ENCODE data around the gene SCTR. TPM values are rescaled to one million over a fixed set of nuclear protein-coding genes. Genes with fewer than 3 reads are reported as not detected.
A peak's percentile ranks its signal among the peaks of the same experiment; 100 is the strongest.

SCTR gene
- total and polyA plus RNA-seq, 10 donors = 0.39 to 0.54 (median 0.47) TPM; not detected in 6

DNA sequence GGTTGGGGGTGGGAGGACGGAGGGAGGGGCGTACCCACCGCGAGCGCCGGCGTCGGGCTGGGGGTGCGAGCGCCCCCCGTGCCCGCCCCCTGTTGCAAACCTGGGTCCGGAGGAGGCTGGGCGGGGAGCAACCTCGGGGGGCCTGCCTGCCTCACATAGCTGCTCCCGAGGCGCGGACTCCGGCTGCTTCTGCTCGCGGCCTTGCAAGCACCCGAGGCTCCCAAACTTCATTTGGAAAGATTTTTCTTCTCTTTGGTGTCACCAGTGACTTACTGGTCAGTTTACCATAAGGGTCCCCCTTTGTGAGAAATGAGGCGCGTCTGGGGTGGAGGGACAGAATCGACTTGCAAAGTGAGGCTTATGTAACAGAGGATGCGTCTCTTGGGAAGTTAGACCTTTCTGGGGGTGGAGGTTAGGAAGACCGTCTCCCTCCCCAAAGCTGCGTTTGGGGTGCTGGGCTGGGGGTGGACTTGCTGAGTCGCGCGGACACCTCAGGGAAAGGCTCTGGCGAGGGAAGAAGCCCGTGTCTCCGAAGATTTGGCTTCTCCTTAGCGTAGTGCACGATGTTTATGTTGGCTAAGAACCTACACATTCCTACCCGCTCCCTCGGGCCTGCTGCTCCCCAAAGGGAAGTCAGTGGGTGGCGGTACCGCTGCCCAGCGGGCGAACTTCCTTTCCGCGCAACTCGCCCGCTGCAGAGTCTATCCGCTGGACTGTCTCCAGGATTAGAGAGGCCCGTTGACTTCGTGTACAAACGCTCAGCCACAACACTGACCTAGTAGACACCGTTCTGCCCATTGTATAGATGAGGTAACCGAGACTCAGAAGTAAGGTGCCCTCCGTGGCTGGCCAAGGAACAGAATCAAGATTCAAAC lies 92.1 kb downstream of the SCTR start:
- H3K4me3 ChIP-seq = peak overlapping the region; percentile 16 to 73 (median 45)
- peaks cover 0 to 6% (median 0%) of the 10 kb centered on the region in 6 donors for H3K36me3 ChIP-seq
- H3K9me3 ChIP-seq = no peaks in the 10 kb centered on the region
- 6 to 16% (median 11%) methylated on average over 21 to 53 of the region's 53 CpGs for WGBS, 5 donors
- H3K4me1 ChIP-seq = peaks cover 3 to 71% (median 38%) of the 10 kb centered on the region in 6 donors
- DNase-seq = no peak
- intact Hi-C loops (cut with DNase I; ENCODE audit: low total_unique reads) = no loop called here
- peaks cover 0 to 76% (median 13%) of the 10 kb centered on the region in 7 donors for H3K27me3 ChIP-seq (replicated peaks in 1 of 7)
- peak overlapping the region in 6 of 8 donors; percentile 49 to 81 (median 59) for H3K27ac ChIP-seq
- TF ChIP-seq POLR2AphosphoS5 (IDR thresholded peaks at IDR 0.05) (peak; percentile 22 to 70 (median 53)), POLR2A (IDR thresholded peaks at IDR 0.05) (no peak)
- TF ChIP-seq, protein P1, sequence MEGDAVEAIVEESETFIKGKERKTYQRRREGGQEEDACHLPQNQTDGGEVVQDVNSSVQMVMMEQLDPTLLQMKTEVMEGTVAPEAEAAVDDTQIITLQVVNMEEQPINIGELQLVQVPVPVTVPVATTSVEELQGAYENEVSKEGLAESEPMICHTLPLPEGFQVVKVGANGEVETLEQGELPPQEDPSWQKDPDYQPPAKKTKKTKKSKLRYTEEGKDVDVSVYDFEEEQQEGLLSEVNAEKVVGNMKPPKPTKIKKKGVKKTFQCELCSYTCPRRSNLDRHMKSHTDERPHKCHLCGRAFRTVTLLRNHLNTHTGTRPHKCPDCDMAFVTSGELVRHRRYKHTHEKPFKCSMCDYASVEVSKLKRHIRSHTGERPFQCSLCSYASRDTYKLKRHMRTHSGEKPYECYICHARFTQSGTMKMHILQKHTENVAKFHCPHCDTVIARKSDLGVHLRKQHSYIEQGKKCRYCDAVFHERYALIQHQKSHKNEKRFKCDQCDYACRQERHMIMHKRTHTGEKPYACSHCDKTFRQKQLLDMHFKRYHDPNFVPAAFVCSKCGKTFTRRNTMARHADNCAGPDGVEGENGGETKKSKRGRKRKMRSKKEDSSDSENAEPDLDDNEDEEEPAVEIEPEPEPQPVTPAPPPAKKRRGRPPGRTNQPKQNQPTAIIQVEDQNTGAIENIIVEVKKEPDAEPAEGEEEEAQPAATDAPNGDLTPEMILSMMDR (IDR thresholded peaks at IDR 0.05 in 8 of 11, conservative IDR thresholded peaks at IDR 0.05 in 3 of 11) = no peak

DNA sequence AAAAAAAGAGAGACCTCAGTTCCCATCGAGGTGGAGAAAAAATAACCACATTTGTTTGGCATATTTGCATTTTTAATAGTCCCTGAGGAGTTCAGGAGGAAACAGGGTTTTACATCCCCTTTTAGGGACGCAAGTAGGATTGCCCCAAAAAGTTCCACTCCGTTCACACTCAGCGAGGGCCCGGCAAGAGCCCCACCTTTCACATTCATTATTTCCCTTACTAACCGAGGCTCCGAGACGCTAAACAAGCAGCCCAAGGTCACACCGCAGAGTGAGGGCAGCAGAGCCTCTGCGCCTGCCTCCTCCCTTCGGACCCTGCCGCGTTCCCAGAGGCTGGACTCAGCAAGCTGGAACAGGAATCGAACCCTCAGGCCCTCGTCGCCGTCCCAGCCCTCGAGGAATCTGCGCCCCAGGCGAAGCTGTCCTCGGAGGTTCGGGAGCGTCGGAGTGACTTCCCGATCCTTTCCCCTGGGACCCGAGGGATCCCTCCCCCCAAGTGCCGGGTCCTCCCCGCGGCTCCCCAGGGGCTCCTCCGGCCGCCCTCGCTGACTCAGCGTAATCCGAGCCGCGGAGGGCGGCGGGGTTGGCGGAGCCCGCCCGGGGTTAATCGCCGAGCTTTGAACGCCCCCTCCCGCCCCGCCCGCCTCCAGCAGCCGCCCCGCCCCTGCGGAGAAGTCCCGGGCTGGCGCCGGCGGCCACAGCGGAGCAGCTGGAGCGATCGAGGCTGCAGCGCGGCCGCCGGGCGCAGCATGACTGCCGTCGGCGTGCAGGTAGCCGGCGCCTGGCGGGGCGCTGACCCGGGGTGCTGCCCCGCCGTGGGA lies 92.9 kb downstream of the SCTR start, which contains the start of gene TMEM37:
TSS of gene TMEM37 (plus strand) at position 700 of the 821 bp plus-strand sequence. CDS start at position 750, 50 bp downstream.
- H3K4me3 ChIP-seq = peak within 1 kb of the TSS; percentile 16 to 73 (median 45)
- DNase-seq = peak; percentile 84
- peak within 1 kb of the TSS in 7 of 8 donors; percentile 29 to 81 (median 58) for H3K27ac ChIP-seq
- no peaks in the 10 kb centered on the region for H3K36me3 ChIP-seq
- no peaks in the 10 kb centered on the region for H3K9me3 ChIP-seq
- intact Hi-C loops (cut with DNase I; ENCODE audit: low total_unique reads) = no loop called here
- peaks cover 3 to 79% (median 38%) of the 10 kb centered on the region in 6 donors for H3K4me1 ChIP-seq
- no peak for TF ChIP-seq POLR2A (IDR thresholded peaks at IDR 0.05)
- TF ChIP-seq, protein P1 (IDR thresholded peaks at IDR 0.05 in 8 of 11, conservative IDR thresholded peaks at IDR 0.05 in 3 of 11) = no peak
- peak; percentile 33 to 75 (median 64) for TF ChIP-seq POLR2AphosphoS5 (IDR thresholded peaks at IDR 0.05)
- H3K27me3 ChIP-seq (replicated peaks in 1 of 7) = peaks cover 0 to 84% (median 13%) of the 10 kb centered on the region in 7 donors
- 4 to 5% (median 5%) methylated on average over 44 to 72 of the region's 72 CpGs for WGBS, 5 donors

DNA sequence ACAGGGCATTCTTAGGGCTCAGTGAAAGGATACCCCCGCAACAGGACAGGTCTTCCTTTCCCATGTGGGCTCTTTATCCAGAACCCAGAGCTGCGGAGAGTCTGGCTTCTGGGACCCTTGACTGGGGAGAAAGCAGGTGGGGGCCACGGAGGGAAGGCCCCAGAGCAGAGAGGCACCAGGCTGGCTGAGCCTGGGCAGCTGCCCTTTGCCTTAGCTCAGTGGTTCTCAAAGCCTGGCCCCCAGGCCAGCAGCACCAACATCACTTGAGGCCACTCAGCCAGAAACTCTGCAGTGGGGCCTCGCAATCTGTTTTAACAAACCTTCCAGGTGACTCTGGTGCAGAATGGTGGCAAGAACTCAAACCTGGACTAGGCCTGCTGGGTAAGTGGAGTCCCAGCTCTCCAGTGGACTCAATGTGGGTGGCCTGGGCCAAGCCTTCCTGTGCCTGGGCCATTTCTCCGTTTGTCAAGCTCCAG lies 94.2 kb downstream of the SCTR start:
- peak overlapping the region in 6 of 8 donors; percentile 33 to 81 (median 59) for H3K27ac ChIP-seq
- peak overlapping the region in 1 of 8 donors; percentile 73 for H3K4me3 ChIP-seq
- peaks cover 0 to 85% (median 13%) of the 10 kb centered on the region in 7 donors for H3K27me3 ChIP-seq (replicated peaks in 1 of 7)
- H3K4me1 ChIP-seq = peaks cover 3 to 79% (median 40%) of the 10 kb centered on the region in 6 donors
- no peak for DNase-seq
- no peaks in the 10 kb centered on the region for H3K36me3 ChIP-seq
- WGBS, 5 donors = 91 to 97% (median 92%) methylated on average over 3 to 5 of the region's 5 CpGs
- H3K9me3 ChIP-seq = no peaks in the 10 kb centered on the region
- intact Hi-C loops (cut with DNase I; ENCODE audit: low total_unique reads) = no loop called here
- TF ChIP-seq POLR2A (IDR thresholded peaks at IDR 0.05) = no peak

DNA sequence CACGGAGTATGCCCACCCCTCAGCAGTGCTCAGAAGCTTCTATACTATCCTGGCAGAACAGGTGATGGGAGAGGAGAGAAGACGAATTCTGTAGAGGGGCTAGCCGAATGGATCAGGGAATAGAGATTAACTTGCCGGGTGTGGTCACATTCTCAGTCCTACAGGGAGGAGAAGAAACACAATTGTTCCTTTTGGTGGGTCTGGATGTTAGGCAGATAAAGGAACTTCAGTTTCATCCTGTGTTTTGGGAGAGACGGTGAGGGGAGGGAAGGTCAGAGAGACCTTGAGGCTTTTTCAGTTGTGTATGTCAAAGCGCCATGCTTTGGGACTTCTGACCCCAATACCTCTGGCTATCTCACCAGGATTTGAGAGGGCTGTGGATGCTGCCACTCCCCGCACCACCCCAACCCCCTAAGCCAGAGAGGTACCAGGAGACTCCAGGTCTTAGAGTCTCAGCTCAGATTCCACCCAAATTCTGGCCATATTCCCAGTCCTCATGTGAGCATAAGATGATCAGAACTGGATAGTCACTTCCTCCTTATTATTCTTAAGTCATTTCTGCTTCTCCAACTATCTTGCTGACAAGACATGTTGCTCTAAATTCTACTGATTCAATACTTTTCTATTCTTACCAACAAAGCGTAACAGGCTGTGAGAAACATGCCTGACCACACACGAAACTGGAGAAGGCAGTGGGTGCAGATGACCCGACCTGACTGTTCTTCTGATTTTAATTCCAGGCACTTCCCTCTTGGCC lies 94.9 kb downstream of the SCTR start:
- peak in 1 of 3 donors; percentile 51 for TF ChIP-seq POLR2AphosphoS5 (IDR thresholded peaks at IDR 0.05)
- TF ChIP-seq, protein P1 (IDR thresholded peaks at IDR 0.05 in 8 of 11, conservative IDR thresholded peaks at IDR 0.05 in 3 of 11) = no peak
- no peak for TF ChIP-seq POLR2A (IDR thresholded peaks at IDR 0.05)
- intact Hi-C loops (cut with DNase I; ENCODE audit: low total_unique reads) = no loop called here
- WGBS, 5 donors = 73 to 82% (median 76%) methylated on average over 10 of the region's 10 CpGs
- peaks cover 0 to 88% (median 13%) of the 10 kb centered on the region in 7 donors for H3K27me3 ChIP-seq (replicated peaks in 1 of 7)
- H3K9me3 ChIP-seq = no peaks in the 10 kb centered on the region
- H3K4me3 ChIP-seq = no peak overlapping the region
- peak overlapping the region in 5 of 8 donors; percentile 33 to 81 (median 60) for H3K27ac ChIP-seq
- DNase-seq = no peak
- peaks cover 3 to 73% (median 40%) of the 10 kb centered on the region in 6 donors for H3K4me1 ChIP-seq
- no peaks in the 10 kb centered on the region for H3K36me3 ChIP-seq
